Measurements from ENCODE around the gene CUX1.

Gene CUX1

GRCh38 chr7:101896316-101896715 lies 78.9 kb downstream of the CUX1 start:
- DNase-seq (ENCODE audit: low spot score), result no peak

GRCh38 chr7:101896941-101897340 lies 79.5 kb downstream of the CUX1 start:
- no peak for DNase-seq (ENCODE audit: low spot score)

DNA sequence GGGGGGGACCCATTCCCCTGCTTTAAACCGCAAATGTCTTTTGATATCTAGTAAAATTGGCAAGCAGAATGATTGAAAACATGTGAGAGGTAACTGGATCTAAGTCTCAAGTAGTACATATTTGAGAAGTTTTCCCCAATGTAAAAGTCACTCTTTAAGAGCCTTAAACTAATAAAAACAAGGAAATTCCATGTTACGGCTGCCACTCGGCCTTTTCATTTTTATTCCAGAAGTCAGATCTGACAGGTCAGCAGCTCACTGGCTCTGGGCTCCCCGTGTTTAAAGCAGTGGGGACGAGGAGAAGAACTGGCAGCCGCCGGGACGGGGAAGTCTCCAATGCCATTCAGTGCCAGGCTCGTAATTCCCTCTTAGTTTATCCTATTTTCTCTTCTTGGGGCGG lies 80.7 kb downstream of the CUX1 start:
- DNase-seq (ENCODE audit: low spot score), result no peak

DNA sequence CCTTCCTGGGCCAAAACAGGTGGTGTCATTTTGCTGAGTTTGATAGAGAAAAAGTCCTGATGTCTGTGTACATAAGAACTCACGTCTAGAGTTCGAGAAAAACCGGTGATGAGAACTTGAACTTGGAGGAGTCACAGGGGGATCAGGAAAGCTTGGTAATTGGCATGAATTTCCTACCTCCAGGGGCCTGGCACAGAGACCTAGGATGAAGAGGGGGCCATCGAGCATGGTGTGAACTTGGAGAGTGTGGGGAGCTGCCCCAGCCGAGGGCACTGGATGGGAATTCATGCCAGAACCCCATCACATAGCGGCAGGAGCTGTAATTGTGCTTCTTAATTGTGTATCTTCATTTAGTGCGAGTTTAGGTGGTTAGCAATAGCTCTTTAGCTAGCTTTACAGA lies 82.2 kb downstream of the CUX1 start:
- no peak for DNase-seq (ENCODE audit: low spot score)

DNA sequence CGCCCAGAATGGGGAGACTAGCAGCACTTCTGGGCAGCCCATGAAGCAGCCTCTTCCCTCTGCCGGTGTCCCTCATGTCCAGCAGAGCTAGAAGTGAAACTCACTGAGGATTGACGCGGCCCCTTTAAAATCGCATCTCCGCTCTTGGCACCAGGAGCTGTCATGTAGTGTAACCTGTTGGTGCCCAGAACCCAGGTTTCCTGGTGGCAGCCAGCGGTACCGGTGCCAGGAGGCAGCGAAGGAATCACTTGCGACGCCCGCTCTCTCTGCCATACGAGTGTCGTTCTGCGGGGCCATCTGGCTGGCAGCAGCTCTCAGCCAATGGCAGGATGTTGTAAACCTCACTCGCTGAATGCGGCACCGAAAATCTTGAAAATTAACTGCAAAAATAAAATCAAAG lies 82.7 kb downstream of the CUX1 start:
- DNase-seq (ENCODE audit: low spot score), result no peak

GRCh38 chr7:101901661-101902491 lies 84.5 kb downstream of the CUX1 start:
- DNase-seq (ENCODE audit: low spot score), result no peak

DNA sequence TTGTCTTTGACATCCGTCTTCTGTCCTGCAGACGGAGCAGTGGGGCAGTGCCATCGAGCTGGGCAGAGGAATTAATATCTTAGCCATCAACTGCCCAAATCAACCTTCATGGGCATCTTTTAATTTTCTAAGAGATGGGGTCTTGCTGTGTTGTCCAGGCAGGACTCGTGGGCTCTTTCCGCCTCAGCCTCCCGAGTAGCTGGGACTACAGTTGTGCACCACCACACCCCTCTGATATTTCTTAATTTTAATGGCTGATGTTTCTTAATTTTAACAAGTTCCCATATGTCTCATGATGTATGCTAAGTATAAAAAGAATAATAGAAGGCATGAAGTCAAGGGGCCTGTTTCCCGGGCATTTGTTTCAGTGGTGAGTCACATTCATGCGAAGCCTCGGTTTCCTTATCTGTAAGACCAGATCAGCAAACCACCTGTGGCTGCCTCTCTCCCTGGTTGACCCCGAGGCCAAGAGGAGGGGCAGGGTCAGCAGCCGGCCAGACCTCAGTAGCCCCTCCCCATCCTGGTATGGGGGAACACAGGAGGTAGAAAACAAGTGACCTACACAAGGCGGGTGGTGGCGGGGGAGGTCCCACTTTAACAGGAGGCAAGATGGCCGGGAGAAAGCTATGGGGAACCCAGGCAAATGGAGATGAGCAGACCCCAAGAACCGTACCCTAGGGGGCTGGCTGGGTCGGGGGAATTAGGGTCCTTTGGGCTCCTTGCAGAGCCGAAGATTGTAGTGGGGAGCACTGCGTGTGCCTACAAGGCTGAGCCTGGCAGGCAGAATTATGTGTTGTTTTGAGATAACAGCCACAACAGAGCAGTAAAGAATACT lies 85.5 kb downstream of the CUX1 start:
- no peak for DNase-seq (ENCODE audit: low spot score)

DNA sequence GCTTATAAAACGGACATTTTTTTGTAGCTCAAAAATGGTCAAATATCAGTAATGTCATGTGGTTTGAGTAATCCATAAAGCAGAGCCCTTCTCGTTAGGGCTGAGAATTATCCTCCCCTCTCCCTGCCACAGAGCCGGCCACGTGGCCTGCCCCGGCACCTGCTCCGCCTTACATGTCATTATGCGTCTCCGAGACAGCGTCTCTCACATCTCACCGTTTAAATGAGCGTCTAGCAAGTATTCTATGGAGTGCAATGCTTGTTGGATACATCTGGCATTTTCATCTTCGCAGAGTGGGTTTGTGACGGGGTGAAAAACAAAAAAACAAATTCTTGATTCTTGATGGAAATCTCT lies 86.1 kb downstream of the CUX1 start:
- no peak for DNase-seq (ENCODE audit: low spot score)

GRCh38 chr7:101904019-101904418 lies 86.6 kb downstream of the CUX1 start:
- no peak for DNase-seq (ENCODE audit: low spot score)

- DNase-seq (ENCODE audit: low spot score), result no peak
These were observed 87.9 kb downstream of the CUX1 start for GRCh38 chr7:101905203-101905865.

DNA sequence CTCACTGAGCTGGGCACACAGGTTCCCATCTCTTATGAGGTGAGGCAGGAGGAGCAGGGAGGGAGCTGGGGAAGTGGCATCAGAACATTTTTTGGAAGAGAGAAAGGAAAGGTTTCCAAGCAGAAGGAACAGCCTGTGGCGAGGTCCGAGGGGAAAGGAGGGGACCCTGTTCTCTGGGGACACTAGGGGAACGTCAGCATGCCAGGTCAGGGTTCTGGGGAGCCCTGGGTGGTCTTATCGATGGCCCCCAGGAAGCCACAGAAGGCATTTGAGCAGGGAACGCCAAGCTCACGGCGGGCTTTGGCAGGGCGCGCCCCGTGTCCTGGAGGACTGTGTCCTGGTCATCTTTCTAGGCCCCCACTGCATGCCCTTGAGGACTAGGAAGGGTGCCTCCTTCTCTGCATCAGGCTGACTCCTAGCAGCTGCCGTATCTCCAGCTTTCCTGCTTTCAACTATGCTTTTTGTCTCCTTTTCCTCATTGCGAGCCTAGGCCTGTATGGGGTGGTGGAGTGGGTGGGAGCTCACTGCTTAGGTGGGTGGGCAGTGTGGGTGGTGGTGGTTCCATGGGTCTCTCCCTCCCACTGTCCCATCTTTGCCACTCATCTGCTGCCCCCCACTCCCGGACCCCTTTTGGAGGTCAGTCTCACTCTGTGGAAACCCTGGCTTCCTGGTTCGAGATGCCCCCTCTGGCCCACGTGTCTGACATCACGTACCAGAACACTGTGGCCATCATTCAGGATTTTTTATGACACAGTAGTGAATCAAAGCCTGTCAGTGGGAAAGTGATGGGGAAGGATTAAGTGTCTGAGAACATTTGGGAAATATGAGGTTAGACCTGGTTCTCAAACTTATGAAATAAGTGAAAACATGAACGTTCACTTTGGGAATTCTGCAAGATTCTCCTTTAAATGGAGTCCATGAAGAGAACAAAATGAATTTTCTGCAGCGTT lies 89.1 kb downstream of the CUX1 start:
- DNase-seq (ENCODE audit: low spot score), result no peak

DNA sequence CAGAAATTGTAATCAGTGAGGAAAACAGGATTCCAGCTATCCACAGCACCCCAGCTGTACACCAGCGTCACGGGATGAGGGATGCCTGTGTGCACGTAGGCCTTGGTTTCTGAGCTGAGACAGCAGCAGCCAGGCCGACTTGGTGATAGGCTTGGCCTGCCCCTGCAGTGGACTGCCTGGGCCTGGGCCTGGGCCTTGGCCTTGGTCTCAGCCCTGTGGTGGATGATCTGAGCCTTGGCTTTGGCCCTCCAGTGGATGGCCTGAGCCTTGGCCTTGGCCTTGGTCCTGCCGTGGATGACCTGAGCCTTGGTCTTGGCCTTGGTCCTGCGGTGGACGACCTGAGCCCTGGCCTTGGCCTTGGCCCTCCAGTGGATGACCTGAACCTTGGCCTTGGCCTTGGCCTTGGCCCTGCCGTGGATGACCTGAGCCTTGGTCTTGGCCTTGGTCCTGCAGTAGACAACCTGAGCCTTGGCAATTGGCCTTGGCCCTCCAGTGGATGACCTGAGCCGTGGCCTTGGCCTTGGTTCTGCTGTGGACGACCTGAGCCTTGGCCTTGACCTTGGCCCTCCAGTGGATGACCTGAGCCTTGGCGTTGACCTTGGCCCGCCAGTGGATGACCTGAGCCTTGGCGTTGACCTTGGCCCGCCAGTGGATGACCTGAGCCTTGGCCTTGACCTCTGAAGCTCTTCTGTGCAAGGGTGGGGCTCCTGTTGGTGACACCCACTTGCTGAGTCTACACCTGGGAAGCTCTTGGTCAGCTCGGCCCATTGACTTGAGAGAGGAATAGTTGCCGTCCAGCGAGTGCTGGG lies 93.8 kb downstream of the CUX1 start:
- no peak for DNase-seq (ENCODE audit: low spot score)

GRCh38 chr7:101911800-101912715 lies 94.6 kb downstream of the CUX1 start:
- no peak for DNase-seq (ENCODE audit: low spot score)

GRCh38 chr7:101912716-101913110 lies 95.3 kb downstream of the CUX1 start:
- no peak for DNase-seq (ENCODE audit: low spot score)

DNA sequence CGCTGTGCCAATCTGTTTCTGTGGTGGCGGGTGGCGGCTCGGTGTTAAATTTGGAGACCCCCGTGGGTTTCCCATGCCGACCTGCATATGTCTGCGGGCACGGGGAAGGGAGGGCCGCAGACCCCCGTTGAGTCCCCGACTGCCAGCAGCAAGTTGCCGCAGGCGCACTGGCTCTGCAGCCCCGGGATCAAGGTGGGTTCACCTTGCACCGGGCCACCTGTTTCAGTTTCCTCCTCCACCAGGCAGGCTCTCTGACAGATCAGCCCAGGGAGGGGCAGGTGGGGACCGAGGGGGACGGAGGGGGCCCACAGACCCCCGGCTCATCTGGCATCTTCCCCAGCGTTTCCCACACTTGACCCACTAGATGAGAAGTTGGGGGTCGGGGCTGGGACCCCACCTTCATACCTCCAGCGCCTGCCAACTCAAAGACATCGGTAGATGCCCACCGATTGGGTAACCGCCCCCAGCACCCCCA lies 95.9 kb downstream of the CUX1 start:
- DNase-seq (ENCODE audit: low spot score), result no peak

DNA sequence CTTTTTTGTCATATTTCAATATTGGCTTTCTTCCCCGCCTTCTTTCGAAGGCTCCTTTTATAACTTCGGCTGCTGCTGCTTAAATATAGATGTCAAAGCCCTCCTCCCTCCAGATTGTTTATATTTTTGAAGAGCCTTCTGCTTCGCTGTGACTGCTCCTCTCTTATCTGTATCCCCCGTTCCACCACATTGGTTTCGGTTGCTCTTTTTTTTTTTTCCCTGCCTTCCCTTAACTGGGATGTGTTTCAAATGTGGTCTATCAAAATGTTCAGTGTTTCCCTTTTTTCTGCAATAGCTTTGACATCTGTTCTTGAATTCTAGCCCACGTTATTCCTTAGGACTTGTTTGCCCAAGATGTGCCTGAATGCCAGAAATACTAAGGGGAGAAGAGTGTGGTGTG lies 96.4 kb downstream of the CUX1 start:
- DNase-seq (ENCODE audit: low spot score), result no peak

DNA sequence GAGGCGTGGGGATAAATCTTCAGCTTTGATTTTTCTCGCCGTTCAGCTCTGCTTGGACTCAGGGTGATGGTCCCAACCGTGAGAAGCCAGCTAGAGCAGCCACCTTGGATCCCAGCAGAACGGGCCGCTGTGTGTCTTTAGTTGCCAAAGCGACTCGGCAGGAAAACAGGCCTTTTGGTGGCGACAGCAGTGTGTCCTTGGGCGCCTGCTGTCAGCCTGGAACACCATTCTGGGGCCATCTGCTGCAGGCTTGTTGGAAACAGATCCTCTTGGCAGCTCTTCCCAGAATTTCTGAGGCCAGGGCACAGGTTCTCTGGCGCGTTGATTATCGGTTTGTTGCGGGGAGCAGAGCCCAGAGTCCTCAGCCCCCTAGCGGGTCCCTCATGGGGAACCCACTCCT lies 97.6 kb downstream of the CUX1 start:
- DNase-seq (ENCODE audit: low spot score), result no peak

DNA sequence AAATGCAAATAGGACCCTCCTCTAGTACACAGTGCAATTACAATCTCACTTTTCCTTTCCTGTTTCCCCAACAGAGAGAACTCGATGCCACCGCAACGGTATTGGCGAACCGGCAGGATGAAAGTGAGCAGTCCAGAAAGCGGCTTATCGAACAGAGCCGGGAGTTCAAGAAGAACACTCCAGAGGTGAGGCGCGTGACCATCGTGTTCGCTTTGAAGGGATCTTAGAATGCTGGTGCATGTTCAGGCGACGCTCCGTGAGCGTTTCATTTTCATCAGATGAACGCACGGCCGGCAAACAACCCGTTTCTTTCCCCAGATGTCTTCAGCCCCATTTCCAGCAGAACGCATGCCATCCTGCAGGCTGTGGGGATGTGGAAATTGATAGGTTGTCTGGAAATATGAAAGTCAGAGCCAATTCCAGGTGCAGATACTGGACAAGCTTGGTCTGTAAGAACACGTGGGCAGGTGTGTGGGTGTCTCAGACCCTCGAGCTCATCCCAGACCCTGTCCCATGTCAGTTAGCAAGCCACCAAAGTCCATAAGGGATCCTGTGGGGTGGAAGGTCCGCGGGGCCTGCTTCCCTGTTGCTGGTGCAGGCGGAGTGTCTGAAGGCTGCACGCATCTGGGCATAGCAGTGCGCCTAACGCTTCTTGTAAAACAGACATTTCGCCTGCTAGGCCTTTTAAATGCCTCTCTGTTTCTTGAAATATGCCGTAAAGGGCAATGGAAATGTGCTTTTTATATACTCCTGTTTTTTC lies 98.8 kb downstream of the CUX1 start:
- no peak for DNase-seq (ENCODE audit: low spot score)

DNA sequence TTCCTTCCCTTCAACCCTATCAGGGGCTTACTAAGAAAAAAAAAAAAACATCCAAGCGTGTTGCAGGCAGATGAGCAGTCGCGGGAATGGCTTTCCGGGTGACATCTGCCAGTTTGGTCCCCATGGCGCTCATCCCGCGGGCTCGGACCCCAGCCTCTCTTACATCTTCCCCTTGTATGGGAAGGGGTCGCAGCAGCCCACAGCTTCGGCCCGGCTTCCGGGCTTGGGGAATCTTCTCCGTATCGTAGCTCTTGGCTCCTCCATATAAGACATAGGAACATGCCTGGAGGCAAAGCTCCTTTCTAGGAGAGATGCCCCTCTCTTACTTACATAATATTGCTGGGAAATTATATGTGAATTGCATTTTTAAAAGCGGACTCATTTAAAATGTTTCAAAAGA lies 99.5 kb downstream of the CUX1 start:
- DNase-seq (ENCODE audit: low spot score), result no peak

Measured in CD4-positive, alpha-beta T cell treated with Interleukin-2 at 100 ng/mL for 4 hours (primary cell).